HCEC 1CT (cell line): ENCODE measurements around the gene IFNGR2.
"Not testable (repeated sequence)": the region's sequence is repeated elsewhere in the genome, so short reads cannot be mapped to it uniquely, and the experiment has no call there.

Experiments used
- DNase-seq: peaks from one replicate; pipeline ENCODE4 v3.0.0-alpha.2; 2017

Gene IFNGR2

GRCh38 chr21:33403128-33403785 is at the start of gene IFNGR2:
TSS of gene IFNGR2 (plus strand) at chr21:33403413. CDS start at chr21:33403544, 131 bp downstream.
- DNase-seq: no peak

DNA sequence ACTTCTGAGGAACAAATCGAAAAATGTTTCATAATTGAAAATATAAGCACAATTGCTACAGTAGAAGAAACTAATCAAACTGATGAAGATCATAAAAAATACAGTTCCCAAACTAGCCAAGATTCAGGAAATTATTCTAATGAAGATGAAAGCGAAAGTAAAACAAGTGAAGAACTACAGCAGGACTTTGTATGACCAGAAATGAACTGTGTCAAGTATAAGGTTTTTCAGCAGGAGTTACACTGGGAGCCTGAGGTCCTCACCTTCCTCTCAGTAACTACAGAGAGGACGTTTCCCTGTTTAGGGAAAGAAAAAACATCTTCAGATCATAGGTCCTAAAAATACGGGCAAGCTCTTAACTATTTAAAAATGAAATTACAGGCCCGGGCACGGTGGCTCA is 47.9 kb upstream of the IFNGR2 start:
- no peak for DNase-seq

- no peak for DNase-seq
These were observed 47.2 kb upstream of the IFNGR2 start for GRCh38 chr21:33355996-33356395.

DNA sequence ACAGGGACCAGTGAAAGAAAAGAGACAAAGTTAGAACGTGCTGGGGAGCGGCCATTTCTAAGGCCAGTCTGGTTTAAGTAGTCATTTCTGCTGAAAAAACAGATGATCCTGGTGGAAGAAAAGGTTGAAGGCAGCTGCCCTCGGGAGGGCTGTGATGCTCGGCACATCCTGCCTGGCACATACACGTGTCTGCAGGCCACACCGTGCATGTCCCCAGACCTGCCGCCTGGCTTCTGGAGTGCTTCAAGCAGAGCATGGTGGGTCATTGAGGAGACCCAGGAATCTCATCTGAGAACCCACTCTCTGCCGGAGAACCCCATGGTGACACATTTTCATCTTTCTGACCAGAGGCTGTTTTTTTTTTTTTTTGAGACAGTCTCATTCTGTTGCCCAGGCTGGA is 46.0 kb upstream of the IFNGR2 start:
- no peak for DNase-seq

GRCh38 chr21:33359446-33359845 is 43.8 kb upstream of the IFNGR2 start:
- no peak for DNase-seq

DNA sequence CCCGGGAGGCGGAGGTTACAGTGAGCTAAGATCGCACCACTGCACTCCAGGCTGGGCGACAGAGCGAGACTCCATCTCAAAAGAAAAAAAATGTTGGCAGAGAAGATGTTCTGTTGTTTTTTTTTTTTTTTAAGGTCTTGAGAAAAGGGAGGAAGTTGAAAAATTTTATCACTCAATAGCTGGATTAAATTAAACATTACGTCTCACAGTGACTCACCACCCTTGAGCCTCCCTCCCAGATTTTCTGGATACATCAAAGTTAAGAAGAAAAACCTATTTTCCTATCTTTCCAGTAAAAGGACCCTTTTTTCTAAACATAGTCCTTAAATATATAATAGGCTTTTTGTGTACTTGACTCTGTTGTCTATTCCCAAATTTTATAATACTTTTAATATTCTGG is 42.9 kb upstream of the IFNGR2 start:
- DNase-seq: no peak

DNA sequence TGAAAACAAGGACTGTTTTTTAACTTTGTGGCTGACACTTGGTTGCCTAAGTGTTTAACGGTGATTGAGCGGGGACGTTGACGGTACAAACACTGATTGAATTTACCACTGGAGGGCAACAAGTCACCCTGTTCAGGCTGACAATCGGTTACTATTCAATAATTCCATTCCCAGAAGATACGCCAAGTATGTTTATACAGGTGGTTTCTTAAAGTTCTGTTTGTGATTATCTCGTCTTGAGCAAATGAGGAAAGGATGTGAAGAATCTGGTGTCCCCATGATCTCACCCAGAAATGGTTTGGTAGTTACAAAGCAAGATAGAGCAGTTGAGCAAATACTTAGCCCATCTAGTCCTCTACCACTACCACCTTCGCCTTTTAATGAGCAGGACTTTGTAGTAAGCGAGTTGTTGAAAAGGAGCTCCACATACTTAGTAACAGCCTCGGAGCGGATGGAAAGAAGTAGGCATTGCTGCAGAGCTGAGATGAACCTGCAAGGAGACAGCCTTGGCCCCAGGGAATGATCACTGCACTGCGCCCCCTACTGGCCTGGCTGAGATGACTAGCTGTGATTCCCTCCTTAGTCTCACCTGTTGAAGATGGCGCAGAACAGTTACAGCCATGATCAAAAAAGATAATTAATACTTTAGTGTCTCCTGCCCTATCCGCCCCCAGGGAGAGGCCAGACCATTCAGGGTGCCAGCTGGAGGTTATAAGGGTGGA is 42.2 kb upstream of the IFNGR2 start:
- DNase-seq: peak; percentile 43

DNA sequence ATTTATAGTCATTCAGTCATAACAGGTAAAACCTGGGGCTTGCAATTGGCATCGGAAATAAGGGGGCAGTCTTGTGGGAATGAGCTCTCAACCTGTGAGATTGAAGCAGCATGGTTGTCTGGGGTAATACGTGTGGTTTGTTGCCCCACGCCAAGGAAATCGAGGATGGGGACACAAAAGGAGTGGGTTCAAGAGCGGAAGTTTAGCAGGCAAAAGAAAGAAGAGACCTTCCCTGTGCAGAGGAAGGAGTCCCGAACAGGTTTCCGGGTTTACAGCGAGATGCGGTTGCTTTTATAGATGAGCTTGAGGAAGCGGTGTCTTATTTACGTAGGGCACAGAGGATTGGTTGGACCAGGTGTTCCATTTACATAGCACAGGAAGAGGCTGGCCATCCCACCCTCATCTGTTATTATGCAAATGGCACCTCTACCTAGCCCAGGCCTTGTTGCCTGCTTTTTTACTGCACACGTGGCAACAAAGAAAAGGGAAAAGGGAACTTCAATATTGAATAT is 41.1 kb upstream of the IFNGR2 start:
- no peak for DNase-seq

- DNase-seq: not testable (repeated sequence)
These were observed 39.2 kb upstream of the IFNGR2 start for GRCh38 chr21:33363911-33364609.

- DNase-seq: no peak
These were observed 38.4 kb upstream of the IFNGR2 start for GRCh38 chr21:33364830-33365229.

GRCh38 chr21:33367309-33367973 is 35.8 kb upstream of the IFNGR2 start:
- no peak for DNase-seq

DNA sequence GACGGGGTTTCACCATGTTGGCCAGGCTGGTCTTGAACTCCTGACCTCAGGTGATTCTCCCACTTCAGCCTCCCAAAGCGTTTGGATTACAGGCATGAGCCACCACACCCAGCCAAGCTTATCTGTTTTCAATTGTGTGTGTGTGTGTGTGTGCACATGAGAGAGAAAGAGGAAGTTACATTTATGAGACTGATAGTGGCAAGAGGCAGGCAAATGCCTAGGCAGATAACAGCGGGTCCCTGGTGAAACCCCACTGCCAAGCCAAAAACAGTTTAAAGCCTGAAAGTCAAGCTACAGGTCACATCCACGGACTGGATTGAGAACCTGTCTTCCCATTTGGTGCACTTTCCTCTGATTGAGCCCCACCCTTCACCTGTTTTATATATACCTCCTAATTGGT is 35.1 kb upstream of the IFNGR2 start:
- DNase-seq: no peak

GRCh38 chr21:33368576-33368975 is 34.6 kb upstream of the IFNGR2 start:
- DNase-seq: no peak

DNA sequence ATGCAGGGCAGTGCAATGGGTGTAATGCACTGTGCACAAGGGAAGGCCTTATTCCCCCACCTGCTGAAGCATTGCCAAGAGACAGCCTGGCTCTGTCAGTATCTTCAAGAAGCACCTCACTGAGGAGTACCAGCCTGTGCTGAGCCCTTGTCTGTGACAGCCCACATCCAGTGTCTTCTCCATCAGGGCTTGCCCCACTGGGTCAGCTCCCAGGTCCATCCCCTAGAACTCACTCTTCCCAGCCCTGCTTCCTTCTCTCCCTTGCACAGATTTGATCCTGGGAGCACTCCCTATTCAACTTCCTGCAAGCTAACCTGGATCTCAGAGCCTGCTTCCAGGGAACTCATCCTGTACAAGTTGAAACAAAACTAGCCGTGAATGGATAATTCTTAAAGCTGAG is 33.6 kb upstream of the IFNGR2 start:
- DNase-seq: no peak

- no peak for DNase-seq
These were observed 32.9 kb upstream of the IFNGR2 start for GRCh38 chr21:33370305-33370704.

DNA sequence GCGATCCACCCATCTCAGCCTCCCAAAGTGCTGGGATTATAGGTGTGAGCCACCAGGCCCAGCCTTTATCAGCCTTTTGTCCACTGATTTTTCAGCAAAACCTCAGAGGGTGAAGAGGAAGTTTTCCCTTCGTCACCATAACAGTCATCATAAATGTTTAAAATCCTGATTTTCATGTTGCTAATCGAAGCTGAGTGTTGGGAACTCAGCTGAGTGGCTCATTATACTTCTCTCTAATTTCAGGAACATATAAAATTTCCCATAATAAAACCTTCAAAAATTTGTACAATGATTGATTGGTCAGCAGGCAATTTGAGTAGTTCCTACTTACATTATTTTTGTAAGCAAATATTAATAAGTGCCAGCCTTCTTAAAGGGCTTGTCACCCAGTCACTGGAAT is 31.8 kb upstream of the IFNGR2 start:
- DNase-seq: no peak

DNA sequence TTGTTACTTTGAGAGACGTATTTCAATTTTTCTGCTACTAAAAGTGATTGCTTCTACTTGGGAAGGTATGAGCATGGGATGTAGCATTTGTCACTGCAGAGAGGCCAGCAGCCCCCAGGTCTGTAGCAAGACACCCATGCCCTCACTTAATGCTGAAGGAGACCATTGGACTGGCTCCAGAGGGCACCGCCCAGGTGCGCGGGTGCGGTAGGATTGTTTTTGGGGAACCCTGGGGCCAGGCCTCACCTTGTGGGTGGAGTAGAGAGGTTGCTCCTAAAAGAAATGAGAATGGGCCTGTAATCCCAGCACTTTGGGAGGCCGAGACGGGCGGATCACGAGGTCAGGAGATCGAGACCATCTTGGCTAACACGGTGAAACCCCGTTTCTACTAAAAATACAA is 30.6 kb upstream of the IFNGR2 start:
- no peak for DNase-seq

- DNase-seq: no peak
These were observed 29.8 kb upstream of the IFNGR2 start for GRCh38 chr21:33373451-33373850.

- DNase-seq: no peak
These were observed 29.1 kb upstream of the IFNGR2 start for GRCh38 chr21:33374080-33374449.

GRCh38 chr21:33374450-33375096 is 28.6 kb upstream of the IFNGR2 start:
- peak; percentile 59 for DNase-seq

- no peak for DNase-seq
These were observed 28.0 kb upstream of the IFNGR2 start for GRCh38 chr21:33375101-33375644.

- no peak for DNase-seq
These were observed 25.8 kb upstream of the IFNGR2 start for GRCh38 chr21:33377221-33377920.
